ENCODE measurements around the gene DHCR7. TPM values are rescaled to one million over a fixed set of nuclear protein-coding genes. Genes with fewer than 3 reads are reported as not detected.

Gene DHCR7
- total RNA-seq, 1 donor from 2014 or later: 58.3 TPM

DNA sequence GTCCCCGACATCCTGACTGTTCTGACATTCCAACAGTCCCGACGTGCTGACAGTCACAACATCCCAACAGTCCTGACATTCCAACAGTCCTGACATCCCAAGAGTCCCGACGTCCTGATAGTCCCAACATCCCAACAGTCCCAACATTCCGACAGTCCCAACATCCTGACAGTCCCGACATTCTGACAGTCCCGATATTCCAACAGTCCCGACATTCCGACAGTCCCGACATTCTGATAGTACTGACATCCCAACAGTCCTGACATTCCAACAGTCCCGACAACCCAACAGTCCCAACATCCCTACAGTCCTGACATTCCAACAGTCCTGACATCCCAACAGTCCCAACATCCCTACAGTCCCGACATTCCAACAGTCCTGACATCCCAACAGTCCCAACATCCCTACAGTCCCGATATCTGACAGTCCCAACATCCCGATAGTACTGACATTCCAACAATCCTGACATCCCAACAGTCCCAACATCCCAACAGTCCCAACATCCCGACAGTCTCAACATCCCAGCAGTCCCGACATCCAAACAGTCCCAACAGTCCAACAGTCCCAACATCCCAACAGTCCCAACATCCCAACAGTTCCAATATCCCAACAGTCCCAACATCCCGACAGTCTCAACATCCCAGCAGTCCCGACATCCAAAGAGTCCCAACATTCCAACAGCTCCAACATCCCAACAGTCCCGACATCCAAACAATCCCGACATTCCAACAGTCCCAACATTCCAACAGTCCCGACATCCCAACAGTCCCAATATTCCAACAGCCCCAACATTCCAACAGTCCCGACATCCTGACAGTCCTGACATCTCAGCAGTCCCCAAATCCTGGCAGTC lies 60.2 kb downstream of the DHCR7 start:
- no peak for DNase-seq (ENCODE audit: extremely low read depth, low read depth, low spot score)

GRCh38 chr11:71387200-71387599 lies 61.0 kb downstream of the DHCR7 start:
- DNase-seq (ENCODE audit: extremely low read depth, low read depth, low spot score): no peak

DNA sequence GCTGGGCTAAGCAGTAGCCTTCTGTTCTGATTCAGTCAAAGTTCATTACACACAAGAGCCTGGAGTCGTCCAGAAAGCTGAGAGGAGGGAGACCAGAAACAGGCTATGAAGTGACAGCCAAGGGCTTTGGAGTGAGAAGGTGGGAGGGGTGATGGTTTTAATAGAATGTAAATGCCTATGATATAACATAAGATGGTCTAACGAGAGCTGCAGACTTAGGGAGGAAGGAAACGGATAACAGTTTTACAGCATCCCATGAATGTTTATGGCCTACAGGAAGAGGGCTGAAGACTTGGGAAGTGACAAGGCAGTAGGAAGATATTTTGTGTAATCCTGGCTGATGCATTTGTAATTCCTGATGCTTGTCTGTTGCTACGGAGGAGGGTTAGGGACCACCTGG lies 62.0 kb downstream of the DHCR7 start:
- DNase-seq (ENCODE audit: extremely low read depth, low read depth, low spot score): no peak

DNA sequence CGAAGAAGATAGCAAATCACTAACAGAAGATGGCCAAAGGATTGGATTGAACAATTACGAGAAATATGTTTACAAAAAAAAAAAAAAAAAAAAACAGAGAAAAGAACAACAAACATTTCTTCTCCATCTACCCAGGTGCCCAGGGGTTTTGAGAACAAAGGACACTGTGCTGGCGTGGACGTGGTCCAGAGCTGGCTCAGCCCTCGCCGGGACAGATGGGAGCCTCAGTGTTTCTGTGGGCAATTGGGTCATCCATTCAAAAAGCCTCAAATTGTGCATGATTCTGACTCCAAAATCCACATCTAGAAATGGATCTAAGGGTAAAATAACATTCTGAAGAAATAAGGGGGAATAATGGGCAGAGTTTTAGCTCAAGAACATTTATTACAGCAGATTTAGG lies 63.1 kb downstream of the DHCR7 start:
- no peak for DNase-seq (ENCODE audit: extremely low read depth, low read depth, low spot score)

GRCh38 chr11:71384561-71384960 lies 63.6 kb downstream of the DHCR7 start:
- DNase-seq (ENCODE audit: extremely low read depth, low read depth, low spot score): no peak

Other genes starting within 250 kb of the DHCR7 start
- 4.7 and 5.3 TPM in 2 replicates for gene SHANK2, start 195.8 kb downstream of the DHCR7 start, total RNA-seq
- gene NADSYN1, start 4.8 kb upstream of the DHCR7 start, total RNA-seq: 114 and 121 TPM in 2 replicates
- not detected in 2 replicates for gene KRTAP5-7, start 78.9 kb upstream of the DHCR7 start, total RNA-seq
- not detected in 2 replicates for gene KRTAP5-8, start 89.6 kb upstream of the DHCR7 start, total RNA-seq
- gene KRTAP5-9, start 100.0 kb upstream of the DHCR7 start, total RNA-seq: not detected in 2 replicates
- gene KRTAP5-10, start 117.2 kb upstream of the DHCR7 start, total RNA-seq: not detected in 2 replicates
- gene KRTAP5-11, start 134.5 kb upstream of the DHCR7 start, total RNA-seq: not detected in 2 replicates